ENCODE data around the gene IL17F.
A peak's percentile ranks its signal among the peaks of the same experiment; 100 is the strongest.

Gene IL17F

GRCh38 chr6:52244400-52244799 lies at the start of gene IL17F:
IL17F (minus strand) TSS chr6:52244500; CDS start chr6:52244429, 71 bp downstream.
- no peak for ATAC-seq
- TF ChIP-seq ISL1 (CRISPR knock-in tag; IDR thresholded peaks at IDR 0.05) (no peak), PATZ1 (CRISPR knock-in tag; IDR thresholded peaks at IDR 0.05; ENCODE audit: borderline replicate concordance) (no peak), PPARA (CRISPR knock-in tag; IDR thresholded peaks at IDR 0.05; ENCODE audit: borderline replicate concordance) (no peak), TOX (CRISPR knock-in tag; IDR thresholded peaks at IDR 0.05; ENCODE audit: borderline replicate concordance) (no peak), BACH2 (CRISPR knock-in tag; IDR thresholded peaks at IDR 0.05; ENCODE audit: borderline replicate concordance) (no peak), SNAI2 (CRISPR knock-in tag; IDR thresholded peaks at IDR 0.05) (no peak)

GRCh38 chr6:52293067-52293466 lies 48.8 kb upstream of the IL17F start:
- TF ChIP-seq CSDC2 (CRISPR knock-in tag; IDR thresholded peaks at IDR 0.05), result no peak
- TF ChIP-seq TCF4 (CRISPR knock-in tag; IDR thresholded peaks at IDR 0.05; ENCODE audit: borderline replicate concordance), result peak; percentile 64; the same call in 1 of the 2 replicates
- ATAC-seq, result no peak

GRCh38 chr6:52288841-52289240 lies 44.5 kb upstream of the IL17F start:
- TF ChIP-seq ZNF565 (CRISPR knock-in tag; conservative IDR thresholded peaks at IDR 0.05; ENCODE audit: low read depth), result no peak
- TF ChIP-seq CSRNP3 (CRISPR knock-in tag; IDR thresholded peaks at IDR 0.05), result no peak
- TF ChIP-seq BACH2 (CRISPR knock-in tag; IDR thresholded peaks at IDR 0.05; ENCODE audit: borderline replicate concordance), result no peak
- TF ChIP-seq RARB (CRISPR knock-in tag; IDR thresholded peaks at IDR 0.05), result no peak
- TF ChIP-seq OSR1 (CRISPR knock-in tag; IDR thresholded peaks at IDR 0.05), result no peak
- TF ChIP-seq ZFP30 (CRISPR knock-in tag; IDR thresholded peaks at IDR 0.05), result no peak
- no peak for TF ChIP-seq PPARA (CRISPR knock-in tag; IDR thresholded peaks at IDR 0.05; ENCODE audit: borderline replicate concordance)
- TF ChIP-seq TSHZ2 (CRISPR knock-in tag; IDR thresholded peaks at IDR 0.05), result no peak
- no peak for TF ChIP-seq ISL1 (CRISPR knock-in tag; IDR thresholded peaks at IDR 0.05)
- TF ChIP-seq POU6F1 (CRISPR knock-in tag; IDR thresholded peaks at IDR 0.05; ENCODE audit: borderline replicate concordance, low read depth), result no peak
- TF ChIP-seq TOX (CRISPR knock-in tag; IDR thresholded peaks at IDR 0.05; ENCODE audit: borderline replicate concordance), result no peak
- TF ChIP-seq ZNF8 (CRISPR knock-in tag; IDR thresholded peaks at IDR 0.05), result no peak
- TF ChIP-seq ZC3H10 (CRISPR knock-in tag; IDR thresholded peaks at IDR 0.05), result no peak
- no peak for TF ChIP-seq CSDC2 (CRISPR knock-in tag; IDR thresholded peaks at IDR 0.05)
- ATAC-seq, result no peak

- no peak for ATAC-seq
- TF ChIP-seq ESRRG (CRISPR knock-in tag; IDR thresholded peaks at IDR 0.05) (no peak), ZNF8 (CRISPR knock-in tag; IDR thresholded peaks at IDR 0.05) (no peak), BACH2 (CRISPR knock-in tag; IDR thresholded peaks at IDR 0.05; ENCODE audit: borderline replicate concordance) (no peak), ZC3H10 (CRISPR knock-in tag; IDR thresholded peaks at IDR 0.05) (no peak), POU6F1 (CRISPR knock-in tag; IDR thresholded peaks at IDR 0.05; ENCODE audit: borderline replicate concordance, low read depth) (no peak), CSRNP3 (CRISPR knock-in tag; IDR thresholded peaks at IDR 0.05) (no peak), TCF4 (CRISPR knock-in tag; IDR thresholded peaks at IDR 0.05; ENCODE audit: borderline replicate concordance) (no peak), ARNTL (CRISPR knock-in tag; IDR thresholded peaks at IDR 0.05; ENCODE audit: borderline replicate concordance, low read depth) (no peak), PATZ1 (CRISPR knock-in tag; IDR thresholded peaks at IDR 0.05; ENCODE audit: borderline replicate concordance) (no peak), ISL1 (CRISPR knock-in tag; IDR thresholded peaks at IDR 0.05) (no peak), ZFP3 (CRISPR knock-in tag; IDR thresholded peaks at IDR 0.05) (no peak), CREB5 (CRISPR knock-in tag; IDR thresholded peaks at IDR 0.05; ENCODE audit: low read depth) (no peak)
Observed at GRCh38 chr6:52288216-52288615, 43.9 kb upstream of the IL17F start.

Data from SK-N-SH treated with all-trans-retinoic acid at 6 μM for 48 hours (cell line).